ENCODE results near the gene MLST8. TPM values are rescaled to one million over a fixed set of nuclear protein-coding genes. Genes with fewer than 3 reads are reported as not detected.

Gene MLST8
- total RNA-seq, 4 donors from 2014 or later: 9.3 to 32.8 (median 21.5) TPM

DNA sequence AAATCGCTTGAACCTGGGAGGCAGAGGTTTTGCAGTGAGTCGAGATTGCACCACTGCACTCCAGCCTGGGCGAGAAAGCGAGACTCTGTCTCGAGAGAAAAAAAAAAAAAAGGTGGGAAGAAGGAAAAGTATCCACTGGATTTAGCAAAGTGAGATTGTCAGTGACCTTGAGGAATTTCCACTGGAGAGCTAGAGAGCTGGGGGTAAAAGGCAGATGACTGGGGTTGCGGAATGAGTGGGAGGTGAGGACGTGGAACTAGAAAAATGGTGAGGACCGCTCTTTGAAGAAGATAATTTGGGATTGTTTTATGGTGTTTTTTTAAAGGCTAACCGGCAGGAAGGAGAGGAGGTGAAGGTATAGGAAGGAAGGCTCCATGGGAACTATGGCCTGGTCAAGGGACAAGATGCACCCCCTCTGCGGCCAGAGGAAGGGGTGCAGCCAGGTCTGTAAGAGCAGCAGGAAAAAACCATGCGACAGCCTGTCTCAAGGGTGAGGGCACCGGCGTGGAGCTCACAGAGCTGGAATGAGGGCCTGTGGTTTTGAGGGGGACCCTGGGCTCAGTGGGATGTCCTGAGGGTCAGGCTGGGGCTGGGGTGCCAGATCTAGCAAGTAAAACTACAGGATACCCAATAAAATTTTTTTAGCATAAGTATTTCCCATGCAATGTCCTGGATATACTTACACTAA, 694 bp upstream of the MLST8 start:
- Histone ChIP-seq H3K27ac (peak overlapping the region; percentile 96 to 99), H3K36me3 (no peaks in the 10 kb centered on the region), H3K4me3 (peak overlapping the region; percentile 65 to 78), H3K9me3 (no peaks in the 10 kb centered on the region), H3K27me3 (no peaks in the 10 kb centered on the region), H3K4me1 (peaks cover 0 to 3% of the 10 kb centered on the region in 2 donors)
- intact Hi-C loops (cut with DNase I; ENCODE audit: low total_unique reads): no loop called here
- TF ChIP-seq, protein P1, sequence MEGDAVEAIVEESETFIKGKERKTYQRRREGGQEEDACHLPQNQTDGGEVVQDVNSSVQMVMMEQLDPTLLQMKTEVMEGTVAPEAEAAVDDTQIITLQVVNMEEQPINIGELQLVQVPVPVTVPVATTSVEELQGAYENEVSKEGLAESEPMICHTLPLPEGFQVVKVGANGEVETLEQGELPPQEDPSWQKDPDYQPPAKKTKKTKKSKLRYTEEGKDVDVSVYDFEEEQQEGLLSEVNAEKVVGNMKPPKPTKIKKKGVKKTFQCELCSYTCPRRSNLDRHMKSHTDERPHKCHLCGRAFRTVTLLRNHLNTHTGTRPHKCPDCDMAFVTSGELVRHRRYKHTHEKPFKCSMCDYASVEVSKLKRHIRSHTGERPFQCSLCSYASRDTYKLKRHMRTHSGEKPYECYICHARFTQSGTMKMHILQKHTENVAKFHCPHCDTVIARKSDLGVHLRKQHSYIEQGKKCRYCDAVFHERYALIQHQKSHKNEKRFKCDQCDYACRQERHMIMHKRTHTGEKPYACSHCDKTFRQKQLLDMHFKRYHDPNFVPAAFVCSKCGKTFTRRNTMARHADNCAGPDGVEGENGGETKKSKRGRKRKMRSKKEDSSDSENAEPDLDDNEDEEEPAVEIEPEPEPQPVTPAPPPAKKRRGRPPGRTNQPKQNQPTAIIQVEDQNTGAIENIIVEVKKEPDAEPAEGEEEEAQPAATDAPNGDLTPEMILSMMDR (IDR thresholded peaks at IDR 0.05): no peak
- no peak for TF ChIP-seq POLR2A (IDR thresholded peaks at IDR 0.05)
- no peak for DNase-seq

DNA sequence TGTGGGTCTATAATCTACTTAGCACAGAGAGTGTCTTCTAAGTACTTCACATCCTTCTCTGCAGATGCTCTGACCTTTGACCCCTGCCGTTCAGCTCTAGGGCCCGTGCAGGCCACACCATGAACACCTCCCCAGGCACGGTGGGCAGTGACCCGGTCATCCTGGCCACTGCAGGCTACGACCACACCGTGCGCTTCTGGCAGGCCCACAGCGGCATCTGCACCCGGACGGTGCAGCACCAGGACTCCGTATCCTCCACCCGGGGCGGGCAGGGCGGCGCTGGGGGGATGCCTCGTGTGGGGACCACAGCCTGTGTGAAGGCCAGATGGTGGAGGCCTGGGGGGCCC, 686 bp downstream of the MLST8 start:
- H3K4me3 ChIP-seq: peak overlapping the region; percentile 65 to 78
- H3K36me3 ChIP-seq: no peaks in the 10 kb centered on the region
- H3K4me1 ChIP-seq: peaks cover 0 to 3% of the 10 kb centered on the region in 2 donors
- no peak for DNase-seq
- intact Hi-C loops (cut with DNase I; ENCODE audit: low total_unique reads): no loop called here
- no peaks in the 10 kb centered on the region for H3K27me3 ChIP-seq
- peak overlapping the region; percentile 96 to 99 for H3K27ac ChIP-seq
- H3K9me3 ChIP-seq: no peaks in the 10 kb centered on the region
- TF ChIP-seq, protein P1 (IDR thresholded peaks at IDR 0.05): no peak
- TF ChIP-seq POLR2A (IDR thresholded peaks at IDR 0.05): no peak

DNA sequence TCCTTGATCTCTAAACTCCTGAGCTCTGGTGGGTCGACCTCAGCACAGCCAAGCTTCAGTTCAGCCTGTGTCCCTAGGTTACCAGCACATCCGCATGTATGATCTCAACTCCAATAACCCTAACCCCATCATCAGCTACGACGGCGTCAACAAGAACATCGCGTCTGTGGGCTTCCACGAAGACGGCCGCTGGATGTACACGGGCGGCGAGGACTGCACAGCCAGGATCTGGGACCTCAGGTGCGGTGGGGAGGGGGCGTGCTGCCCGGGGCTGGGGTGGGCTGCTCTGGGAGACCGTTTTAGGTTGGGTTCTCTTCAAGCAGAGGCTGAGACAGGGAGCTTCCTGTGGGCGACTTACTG, 1.1 kb downstream of the MLST8 start:
- Histone ChIP-seq H3K27me3 (no peaks in the 10 kb centered on the region), H3K9me3 (no peaks in the 10 kb centered on the region), H3K4me1 (peaks cover 0 to 3% of the 10 kb centered on the region in 2 donors), H3K36me3 (no peaks in the 10 kb centered on the region), H3K4me3 (peak overlapping the region; percentile 65 to 78), H3K27ac (peak overlapping the region in 1 of 2 donors; percentile 99)
- TF ChIP-seq POLR2A (IDR thresholded peaks at IDR 0.05): no peak
- TF ChIP-seq, protein P1 (IDR thresholded peaks at IDR 0.05): no peak
- no peak for DNase-seq
- intact Hi-C loops (cut with DNase I; ENCODE audit: low total_unique reads): no loop called here

DNA sequence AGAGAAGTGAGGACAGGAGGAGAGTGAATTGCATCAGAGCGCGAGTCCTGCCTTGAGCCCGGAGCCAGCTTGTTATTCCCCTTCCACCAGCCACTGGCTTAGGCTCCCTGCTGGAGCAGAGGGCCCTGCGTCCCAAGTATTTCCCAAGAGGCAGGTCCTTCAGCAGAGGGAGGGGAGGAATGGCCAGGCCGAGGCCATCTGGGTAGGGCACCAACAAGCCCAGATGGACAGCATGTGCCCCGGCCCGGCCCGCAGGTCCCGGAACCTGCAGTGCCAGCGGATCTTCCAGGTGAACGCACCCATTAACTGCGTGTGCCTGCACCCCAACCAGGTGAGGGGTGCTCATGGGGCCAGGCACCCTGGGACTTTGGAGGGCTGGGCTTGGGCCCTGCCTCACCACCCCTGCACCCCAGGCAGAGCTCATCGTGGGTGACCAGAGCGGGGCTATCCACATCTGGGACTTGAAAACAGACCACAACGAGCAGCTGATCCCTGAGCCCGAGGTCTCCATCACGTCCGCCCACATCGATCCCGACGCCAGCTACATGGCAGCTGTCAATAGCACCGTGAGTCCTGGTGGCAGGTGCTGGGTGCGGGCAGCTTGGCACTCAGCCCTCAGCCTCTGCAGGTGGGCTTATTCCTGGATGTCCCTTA, 1.7 kb downstream of the MLST8 start:
- no peak overlapping the region for H3K27ac ChIP-seq
- intact Hi-C loops (cut with DNase I; ENCODE audit: low total_unique reads): no loop called here

DNA sequence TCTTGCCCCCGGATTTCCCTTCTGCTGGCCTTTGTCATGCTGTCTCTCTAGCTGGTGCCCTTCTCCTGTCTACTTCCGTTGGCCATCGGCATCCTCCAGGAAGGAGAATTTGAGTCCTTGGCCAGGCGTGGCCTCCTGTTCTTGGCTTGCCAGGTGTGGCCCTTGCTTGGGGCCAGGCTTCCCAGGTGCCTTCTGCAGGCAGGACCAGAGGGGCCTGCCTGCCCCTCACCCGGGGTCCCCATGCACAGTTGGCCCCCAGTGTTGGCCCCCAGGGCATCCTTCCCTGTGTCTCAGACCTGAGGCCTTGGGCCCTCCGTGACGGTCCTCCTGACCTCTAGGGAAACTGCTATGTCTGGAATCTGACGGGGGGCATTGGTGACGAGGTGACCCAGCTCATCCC, 2.6 kb downstream of the MLST8 start:
- no peaks in the 10 kb centered on the region for H3K36me3 ChIP-seq
- DNase-seq: no peak
- peaks cover 0 to 3% of the 10 kb centered on the region in 2 donors for H3K4me1 ChIP-seq
- TF ChIP-seq, protein P1 (IDR thresholded peaks at IDR 0.05): no peak
- TF ChIP-seq POLR2A (IDR thresholded peaks at IDR 0.05): no peak
- intact Hi-C loops (cut with DNase I; ENCODE audit: low total_unique reads): no loop called here
- no peaks in the 10 kb centered on the region for H3K27me3 ChIP-seq
- H3K27ac ChIP-seq: no peak overlapping the region
- H3K4me3 ChIP-seq: no peak overlapping the region
- H3K9me3 ChIP-seq: no peaks in the 10 kb centered on the region

More for the DNA sequence above, 1.7 kb downstream of the MLST8 start:
- Histone ChIP-seq H3K9me3 (no peaks in the 10 kb centered on the region), H3K4me1 (peaks cover 0 to 3% of the 10 kb centered on the region in 2 donors), H3K4me3 (no peak overlapping the region), H3K27me3 (no peaks in the 10 kb centered on the region), H3K36me3 (no peaks in the 10 kb centered on the region)
- TF ChIP-seq POLR2A (IDR thresholded peaks at IDR 0.05): no peak
- TF ChIP-seq, protein P1 (IDR thresholded peaks at IDR 0.05): no peak
- no peak for DNase-seq

All from uterus (tissue), 4 donors.